Measurements from ENCODE around the gene EPC1. TPM values are rescaled to one million over a fixed set of nuclear protein-coding genes. Genes with fewer than 3 reads are reported as not detected.

The EPC1 gene
- total and polyA plus RNA-seq, 9 of the 15 experiments (the other 6 are each of a cell fraction or from before 2014, with no cell fraction given): 7.0 to 43.6 (median 16.1) TPM

- TF ChIP-seq MEIS2 (IDR thresholded peaks at IDR 0.05; ENCODE audit: partially characterized antibody) (peak; percentile 94), SNIP1 (IDR thresholded peaks at IDR 0.05; ENCODE audit: low read depth) (no peak), CHCHD3 (CRISPR knock-in tag; IDR thresholded peaks at IDR 0.05) (no peak), POLR2H (tag; IDR thresholded peaks at IDR 0.05; ENCODE audit: low read depth) (peak; percentile 68), MAFG (tag; conservative IDR thresholded peaks at IDR 0.05) (peak; percentile 51; the same call in 1 of the 2 replicates), KDM2B (CRISPR knock-in tag; IDR thresholded peaks at IDR 0.05) (no peak), ZNF347 (CRISPR knock-in tag; IDR thresholded peaks at IDR 0.05; ENCODE audit: low read depth) (no peak), KHSRP (IDR thresholded peaks at IDR 0.05) (no peak), SIN3B (IDR thresholded peaks at IDR 0.05; ENCODE audit: low read depth) (no peak)
- TF ChIP-seq, protein P1, sequence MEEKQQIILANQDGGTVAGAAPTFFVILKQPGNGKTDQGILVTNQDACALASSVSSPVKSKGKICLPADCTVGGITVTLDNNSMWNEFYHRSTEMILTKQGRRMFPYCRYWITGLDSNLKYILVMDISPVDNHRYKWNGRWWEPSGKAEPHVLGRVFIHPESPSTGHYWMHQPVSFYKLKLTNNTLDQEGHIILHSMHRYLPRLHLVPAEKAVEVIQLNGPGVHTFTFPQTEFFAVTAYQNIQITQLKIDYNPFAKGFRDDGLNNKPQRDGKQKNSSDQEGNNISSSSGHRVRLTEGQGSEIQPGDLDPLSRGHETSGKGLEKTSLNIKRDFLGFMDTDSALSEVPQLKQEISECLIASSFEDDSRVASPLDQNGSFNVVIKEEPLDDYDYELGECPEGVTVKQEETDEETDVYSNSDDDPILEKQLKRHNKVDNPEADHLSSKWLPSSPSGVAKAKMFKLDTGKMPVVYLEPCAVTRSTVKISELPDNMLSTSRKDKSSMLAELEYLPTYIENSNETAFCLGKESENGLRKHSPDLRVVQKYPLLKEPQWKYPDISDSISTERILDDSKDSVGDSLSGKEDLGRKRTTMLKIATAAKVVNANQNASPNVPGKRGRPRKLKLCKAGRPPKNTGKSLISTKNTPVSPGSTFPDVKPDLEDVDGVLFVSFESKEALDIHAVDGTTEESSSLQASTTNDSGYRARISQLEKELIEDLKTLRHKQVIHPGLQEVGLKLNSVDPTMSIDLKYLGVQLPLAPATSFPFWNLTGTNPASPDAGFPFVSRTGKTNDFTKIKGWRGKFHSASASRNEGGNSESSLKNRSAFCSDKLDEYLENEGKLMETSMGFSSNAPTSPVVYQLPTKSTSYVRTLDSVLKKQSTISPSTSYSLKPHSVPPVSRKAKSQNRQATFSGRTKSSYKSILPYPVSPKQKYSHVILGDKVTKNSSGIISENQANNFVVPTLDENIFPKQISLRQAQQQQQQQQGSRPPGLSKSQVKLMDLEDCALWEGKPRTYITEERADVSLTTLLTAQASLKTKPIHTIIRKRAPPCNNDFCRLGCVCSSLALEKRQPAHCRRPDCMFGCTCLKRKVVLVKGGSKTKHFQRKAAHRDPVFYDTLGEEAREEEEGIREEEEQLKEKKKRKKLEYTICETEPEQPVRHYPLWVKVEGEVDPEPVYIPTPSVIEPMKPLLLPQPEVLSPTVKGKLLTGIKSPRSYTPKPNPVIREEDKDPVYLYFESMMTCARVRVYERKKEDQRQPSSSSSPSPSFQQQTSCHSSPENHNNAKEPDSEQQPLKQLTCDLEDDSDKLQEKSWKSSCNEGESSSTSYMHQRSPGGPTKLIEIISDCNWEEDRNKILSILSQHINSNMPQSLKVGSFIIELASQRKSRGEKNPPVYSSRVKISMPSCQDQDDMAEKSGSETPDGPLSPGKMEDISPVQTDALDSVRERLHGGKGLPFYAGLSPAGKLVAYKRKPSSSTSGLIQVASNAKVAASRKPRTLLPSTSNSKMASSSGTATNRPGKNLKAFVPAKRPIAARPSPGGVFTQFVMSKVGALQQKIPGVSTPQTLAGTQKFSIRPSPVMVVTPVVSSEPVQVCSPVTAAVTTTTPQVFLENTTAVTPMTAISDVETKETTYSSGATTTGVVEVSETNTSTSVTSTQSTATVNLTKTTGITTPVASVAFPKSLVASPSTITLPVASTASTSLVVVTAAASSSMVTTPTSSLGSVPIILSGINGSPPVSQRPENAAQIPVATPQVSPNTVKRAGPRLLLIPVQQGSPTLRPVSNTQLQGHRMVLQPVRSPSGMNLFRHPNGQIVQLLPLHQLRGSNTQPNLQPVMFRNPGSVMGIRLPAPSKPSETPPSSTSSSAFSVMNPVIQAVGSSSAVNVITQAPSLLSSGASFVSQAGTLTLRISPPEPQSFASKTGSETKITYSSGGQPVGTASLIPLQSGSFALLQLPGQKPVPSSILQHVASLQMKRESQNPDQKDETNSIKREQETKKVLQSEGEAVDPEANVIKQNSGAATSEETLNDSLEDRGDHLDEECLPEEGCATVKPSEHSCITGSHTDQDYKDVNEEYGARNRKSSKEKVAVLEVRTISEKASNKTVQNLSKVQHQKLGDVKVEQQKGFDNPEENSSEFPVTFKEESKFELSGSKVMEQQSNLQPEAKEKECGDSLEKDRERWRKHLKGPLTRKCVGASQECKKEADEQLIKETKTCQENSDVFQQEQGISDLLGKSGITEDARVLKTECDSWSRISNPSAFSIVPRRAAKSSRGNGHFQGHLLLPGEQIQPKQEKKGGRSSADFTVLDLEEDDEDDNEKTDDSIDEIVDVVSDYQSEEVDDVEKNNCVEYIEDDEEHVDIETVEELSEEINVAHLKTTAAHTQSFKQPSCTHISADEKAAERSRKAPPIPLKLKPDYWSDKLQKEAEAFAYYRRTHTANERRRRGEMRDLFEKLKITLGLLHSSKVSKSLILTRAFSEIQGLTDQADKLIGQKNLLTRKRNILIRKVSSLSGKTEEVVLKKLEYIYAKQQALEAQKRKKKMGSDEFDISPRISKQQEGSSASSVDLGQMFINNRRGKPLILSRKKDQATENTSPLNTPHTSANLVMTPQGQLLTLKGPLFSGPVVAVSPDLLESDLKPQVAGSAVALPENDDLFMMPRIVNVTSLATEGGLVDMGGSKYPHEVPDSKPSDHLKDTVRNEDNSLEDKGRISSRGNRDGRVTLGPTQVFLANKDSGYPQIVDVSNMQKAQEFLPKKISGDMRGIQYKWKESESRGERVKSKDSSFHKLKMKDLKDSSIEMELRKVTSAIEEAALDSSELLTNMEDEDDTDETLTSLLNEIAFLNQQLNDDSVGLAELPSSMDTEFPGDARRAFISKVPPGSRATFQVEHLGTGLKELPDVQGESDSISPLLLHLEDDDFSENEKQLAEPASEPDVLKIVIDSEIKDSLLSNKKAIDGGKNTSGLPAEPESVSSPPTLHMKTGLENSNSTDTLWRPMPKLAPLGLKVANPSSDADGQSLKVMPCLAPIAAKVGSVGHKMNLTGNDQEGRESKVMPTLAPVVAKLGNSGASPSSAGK (IDR thresholded peaks at IDR 0.05): no peak
- TF ChIP-seq, protein P2, sequence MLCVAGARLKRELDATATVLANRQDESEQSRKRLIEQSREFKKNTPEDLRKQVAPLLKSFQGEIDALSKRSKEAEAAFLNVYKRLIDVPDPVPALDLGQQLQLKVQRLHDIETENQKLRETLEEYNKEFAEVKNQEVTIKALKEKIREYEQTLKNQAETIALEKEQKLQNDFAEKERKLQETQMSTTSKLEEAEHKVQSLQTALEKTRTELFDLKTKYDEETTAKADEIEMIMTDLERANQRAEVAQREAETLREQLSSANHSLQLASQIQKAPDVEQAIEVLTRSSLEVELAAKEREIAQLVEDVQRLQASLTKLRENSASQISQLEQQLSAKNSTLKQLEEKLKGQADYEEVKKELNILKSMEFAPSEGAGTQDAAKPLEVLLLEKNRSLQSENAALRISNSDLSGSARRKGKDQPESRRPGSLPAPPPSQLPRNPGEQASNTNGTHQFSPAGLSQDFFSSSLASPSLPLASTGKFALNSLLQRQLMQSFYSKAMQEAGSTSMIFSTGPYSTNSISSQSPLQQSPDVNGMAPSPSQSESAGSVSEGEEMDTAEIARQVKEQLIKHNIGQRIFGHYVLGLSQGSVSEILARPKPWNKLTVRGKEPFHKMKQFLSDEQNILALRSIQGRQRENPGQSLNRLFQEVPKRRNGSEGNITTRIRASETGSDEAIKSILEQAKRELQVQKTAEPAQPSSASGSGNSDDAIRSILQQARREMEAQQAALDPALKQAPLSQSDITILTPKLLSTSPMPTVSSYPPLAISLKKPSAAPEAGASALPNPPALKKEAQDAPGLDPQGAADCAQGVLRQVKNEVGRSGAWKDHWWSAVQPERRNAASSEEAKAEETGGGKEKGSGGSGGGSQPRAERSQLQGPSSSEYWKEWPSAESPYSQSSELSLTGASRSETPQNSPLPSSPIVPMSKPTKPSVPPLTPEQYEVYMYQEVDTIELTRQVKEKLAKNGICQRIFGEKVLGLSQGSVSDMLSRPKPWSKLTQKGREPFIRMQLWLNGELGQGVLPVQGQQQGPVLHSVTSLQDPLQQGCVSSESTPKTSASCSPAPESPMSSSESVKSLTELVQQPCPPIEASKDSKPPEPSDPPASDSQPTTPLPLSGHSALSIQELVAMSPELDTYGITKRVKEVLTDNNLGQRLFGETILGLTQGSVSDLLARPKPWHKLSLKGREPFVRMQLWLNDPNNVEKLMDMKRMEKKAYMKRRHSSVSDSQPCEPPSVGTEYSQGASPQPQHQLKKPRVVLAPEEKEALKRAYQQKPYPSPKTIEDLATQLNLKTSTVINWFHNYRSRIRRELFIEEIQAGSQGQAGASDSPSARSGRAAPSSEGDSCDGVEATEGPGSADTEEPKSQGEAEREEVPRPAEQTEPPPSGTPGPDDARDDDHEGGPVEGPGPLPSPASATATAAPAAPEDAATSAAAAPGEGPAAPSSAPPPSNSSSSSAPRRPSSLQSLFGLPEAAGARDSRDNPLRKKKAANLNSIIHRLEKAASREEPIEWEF (CRISPR knock-in tag; IDR thresholded peaks at IDR 0.05): no peak
Observed at GRCh38 chr10:32379318-32379949, 32.5 kb upstream of the EPC1 start (continued).

Data from K562 (cell line).